HepG2 (cell line): ENCODE results near the gene IQCE.

Experiments used
- CTCF ChIP-seq: sonication (generic); formaldehyde crosslinking; IDR thresholded peaks from 2 replicates; pipeline ENCODE4 v1.5.0; 2020; ENCODE audit warnings: mild to moderate bottlenecking, missing genetic modification reagents, moderate library complexity
- FOSL2 ChIP-seq: sonication (generic); formaldehyde crosslinking; IDR thresholded peaks from 2 replicates; pipeline ENCODE4 v1.4.0; 2020; ENCODE audit warnings: missing genetic modification reagents
- FOXP4 ChIP-seq: sonication (generic); formaldehyde crosslinking; IDR thresholded peaks from 2 replicates; pipeline ENCODE4 v1.4.0; 2020; ENCODE audit warnings: missing genetic modification reagents
- HDAC6 ChIP-seq: fragments of 200-600 bp; sonication (generic); IDR thresholded peaks from 2 replicates; pipeline ENCODE4 v1.7.0; 2017; ENCODE audit warnings: mild to moderate bottlenecking, antibody characterized with exemption, low read length, low read depth
- MAX ChIP-seq: IDR thresholded peaks from 2 replicates; pipeline ENCODE4 v1.6.1; 2012; ENCODE audit warnings: inconsistent platforms
- NFKB2 ChIP-seq: sonication (generic); formaldehyde crosslinking; IDR thresholded peaks from 2 replicates; pipeline ENCODE4 v1.4.0; 2020; ENCODE audit warnings: missing genetic modification reagents, borderline replicate concordance
- PCBP2 ChIP-seq: fragments of 200-400 bp; formaldehyde crosslinking; optimal IDR thresholded peaks from 2 replicates; pipeline ENCODE3; 2018; ENCODE audit warnings: low read length, low read depth; ENCODE audit not compliant: poor library complexity, severe bottlenecking
- SIN3A ChIP-seq: IDR thresholded peaks from 2 replicates; pipeline ENCODE4 v1.6.1; 2011; ENCODE audit warnings: low read depth, mild to moderate bottlenecking, control low read depth, low read length, borderline replicate concordance
- SMC3 ChIP-seq: IDR thresholded peaks from 2 replicates; pipeline ENCODE4 v1.6.1; 2011; ENCODE audit warnings: low read length, improper control_type of control experiment
- TCF7L2 ChIP-seq: IDR thresholded peaks from 2 replicates; pipeline ENCODE4 v1.6.1; 2011; ENCODE audit warnings: mild to moderate bottlenecking, low read depth, low read length, moderate library complexity
- ZNF10 ChIP-seq: sonication (generic); formaldehyde crosslinking; IDR thresholded peaks from 2 replicates; pipeline ENCODE4 v1.4.0; 2020; ENCODE audit warnings: mild to moderate bottlenecking, low read depth, missing genetic modification reagents, borderline replicate concordance
- ZNF24 ChIP-seq: fragments of 450-650 bp; IDR thresholded peaks from 2 replicates; pipeline ENCODE4 v1.6.1; 2017; ENCODE audit warnings: antibody characterized with exemption, mild to moderate bottlenecking
- ZNF407 ChIP-seq: sonication (generic); formaldehyde crosslinking; IDR thresholded peaks from one replicate; pipeline ENCODE4 v1.5.1; 2020; ENCODE audit warnings: mild to moderate bottlenecking, missing genetic modification reagents; ENCODE audit errors: not compliant biosample characterization
- ZNF430 ChIP-seq: sonication (generic); formaldehyde crosslinking; IDR thresholded peaks from 2 replicates; pipeline ENCODE4 v1.9.0; 2021; ENCODE audit warnings: mild to moderate bottlenecking, missing genetic modification reagents

- TF ChIP-seq FOSL2 (CRISPR knock-in tag) (no peak), SMC3 (no peak), CTCF (CRISPR knock-in tag) (no peak), PCBP2 (no peak), FOXP4 (CRISPR knock-in tag) (no peak), ZNF407 (CRISPR knock-in tag) (no peak), NFKB2 (CRISPR knock-in tag) (no peak), MAX (no peak), ZNF430 (CRISPR knock-in tag) (no peak), HDAC6 (no peak), ZNF24 (no peak), TCF7L2 (no peak), ZNF10 (CRISPR knock-in tag) (no peak), SIN3A (no peak)
Measured at GRCh38 chr7:2518737-2519118, 40.1 kb upstream of the IQCE start.
